CD4-positive, alpha-beta memory T cell (primary cell): Measurements from ENCODE around the gene F7. TPM values are rescaled to one million over a fixed set of nuclear protein-coding genes. Genes with fewer than 3 reads are reported as not detected.

Source experiments
- CTCF ChIA-PET: fragments of 350-600 bp; sonication (Branson Sonifier 250); formaldehyde crosslinking; loops from one replicate; lab custom pipeline; 2021; ENCODE audit warnings: inconsistent platforms; ENCODE audit not compliant: partially characterized antibody; lab: Charles Lee
- POLR2A ChIA-PET: fragments of 350-600 bp; sonication (Branson Sonifier 250); formaldehyde crosslinking; loops from one replicate; lab custom pipeline; 2021; ENCODE audit not compliant: partially characterized antibody; lab: Charles Lee
- DNase-seq, 5 donors: peaks; one replicate each; pipeline versions ENCODE4 v3.0.0 to v3.0.0-alpha.2; 2020 to 2022; ENCODE audit warnings: mixed read lengths in 1 of 5
- H3K27ac ChIP-seq: one replicate; pipeline ENCODE4 v1.7.0; 2013; ENCODE audit warnings: low read depth, low read length
- H3K27me3 ChIP-seq: 2 replicates; pipeline ENCODE4 v1.7.0; 2013; ENCODE audit warnings: mild to moderate bottlenecking, low read length, moderate library complexity; ENCODE audit not compliant: insufficient read depth
- H3K36me3 ChIP-seq: 2 replicates; pipeline ENCODE4 v1.7.0; 2013; ENCODE audit warnings: mild to moderate bottlenecking, low read length, moderate library complexity; ENCODE audit not compliant: insufficient read depth
- H3K4me1 ChIP-seq: 2 replicates; pipeline ENCODE4 v1.7.0; 2013; ENCODE audit warnings: mild to moderate bottlenecking, low read length, moderate library complexity; ENCODE audit not compliant: insufficient read depth
- H3K4me3 ChIP-seq, 2 donors: one replicate each; pipeline ENCODE4 v1.7.0; 2013; ENCODE audit warnings: low read length in 2 of 2, mild to moderate bottlenecking in 1 of 2
- H3K9me3 ChIP-seq, 2 donors: one replicate each; pipeline ENCODE4 v1.7.0; 2013; ENCODE audit warnings: low read length in 2 of 2, control low read depth in 1 of 2; ENCODE audit not compliant: control insufficient read depth in 1 of 2
- H3K27ac Mint-ChIP-seq, 7 donors: one replicate each; pipeline ENCODE4 v1.8.0; 2020 to 2021; ENCODE audit warnings: mixed read lengths in 7 of 7, mild to moderate bottlenecking in 6 of 7, inconsistent platforms in 3 of 7, moderate library complexity in 3 of 7
- H3K27me3 Mint-ChIP-seq, 2 donors: one replicate each; pipeline ENCODE4 v1.8.0; 2020 to 2021; ENCODE audit warnings: mixed read lengths in 2 of 2
- H3K36me3 Mint-ChIP-seq, 2 donors: one replicate each; pipeline ENCODE4 v1.8.0; 2020 to 2021; ENCODE audit warnings: mixed read lengths in 2 of 2, inconsistent platforms in 1 of 2, mild to moderate bottlenecking in 1 of 2
- H3K4me1 Mint-ChIP-seq, 4 donors: one replicate each; pipeline ENCODE4 v1.8.0; 2020 to 2021; ENCODE audit warnings: mixed read lengths in 4 of 4, mild to moderate bottlenecking in 1 of 4
- H3K4me3 Mint-ChIP-seq, 8 donors: one replicate each; pipeline ENCODE4 v1.8.0; 2020 to 2021; ENCODE audit warnings: mixed read lengths in 8 of 8, mild to moderate bottlenecking in 7 of 8, moderate library complexity in 6 of 8, inconsistent platforms in 3 of 8
- H3K9me3 Mint-ChIP-seq, 8 donors: one replicate each; pipeline ENCODE4 v1.8.0; 2020 to 2021; ENCODE audit warnings: mixed read lengths in 8 of 8, mild to moderate bottlenecking in 5 of 8, inconsistent platforms in 3 of 8, moderate library complexity in 1 of 8
- intact Hi-C: fragments of 100-400 bp; cut with micrococcal nuclease; formaldehyde crosslinking; loops from one replicate; pipeline ENCODE4 v1.15.1; 2023
- polyA plus RNA-seq, 2 donors: library from polyadenylated mRNA; unstranded; fragments of 300-500 nt; fragmentation: Illumina TruSeq; gene quantifications; one replicate each; pipeline ENCODE4 v1.2.3, GENCODE V29; 2021
- total RNA-seq, 2 experiments: library from RNA; stranded (reverse); gene quantifications; one replicate each; pipeline ENCODE4 v1.2.3, GENCODE V29; 2021

F7 gene
- total and polyA plus RNA-seq, 4 experiments from 2014 or later, result not detected

DNA sequence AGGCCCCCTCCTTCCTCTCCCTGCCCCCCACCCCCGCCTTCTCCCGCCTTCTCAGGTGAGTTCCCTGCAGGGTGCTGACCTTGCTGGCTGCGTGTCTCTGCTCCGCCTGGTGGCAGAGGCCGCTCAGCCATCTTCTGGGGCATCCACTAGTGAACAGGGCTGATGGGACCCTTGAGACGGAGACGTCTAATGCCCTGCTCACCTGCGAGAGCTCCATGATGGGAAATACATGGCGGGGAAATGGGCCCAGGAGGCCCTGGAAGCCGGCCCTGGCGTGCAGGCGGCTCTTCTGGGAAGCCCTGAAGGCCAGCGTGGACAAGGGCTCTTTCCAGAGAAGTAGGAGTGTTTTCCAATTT, 15.2 kb upstream of the F7 start:
- H3K27me3 ChIP-seq, result no peaks in the 10 kb centered on the region
- intact Hi-C loops, result no loop called here
- no peaks in the 10 kb centered on the region for H3K9me3 ChIP-seq
- Mint-ChIP-seq H3K27ac (no peak overlapping the region), H3K4me3 (no peak overlapping the region), H3K27me3 (no peaks in the 10 kb centered on the region), H3K4me1 (no peaks in the 10 kb centered on the region), H3K9me3 (no peaks in the 10 kb centered on the region), H3K36me3 (peaks cover 2 to 3% of the 10 kb centered on the region in 2 donors)
- POLR2A ChIA-PET, result no interaction called here
- H3K4me3 ChIP-seq, result no peak overlapping the region
- H3K27ac ChIP-seq, result no peak overlapping the region
- DNase-seq, result no peak
- no peaks in the 10 kb centered on the region for H3K36me3 ChIP-seq
- CTCF ChIA-PET, result no interaction called here
- no peaks in the 10 kb centered on the region for H3K4me1 ChIP-seq

DNA sequence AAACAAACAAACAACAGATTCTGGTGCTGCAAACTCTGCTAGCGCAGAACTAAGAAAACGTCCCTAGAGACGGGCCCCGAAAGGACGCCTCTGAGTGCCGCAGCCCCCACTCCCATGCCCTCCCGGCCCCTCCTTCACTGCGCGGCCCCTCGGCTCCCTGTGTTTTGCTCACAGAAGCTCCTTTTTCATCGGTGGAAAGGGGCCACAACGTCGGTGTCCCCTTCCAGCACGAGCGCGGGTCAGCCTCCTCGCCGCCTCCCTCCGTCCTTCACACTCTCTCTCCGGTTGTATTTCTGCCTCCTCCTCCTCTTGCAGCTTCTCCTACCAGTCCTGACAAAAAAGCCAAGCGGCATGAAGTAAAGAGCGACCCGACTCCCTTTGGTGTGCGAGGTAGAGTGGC, 14.8 kb upstream of the F7 start:
- Mint-ChIP-seq H3K27ac (no peak overlapping the region), H3K9me3 (no peaks in the 10 kb centered on the region), H3K4me1 (no peaks in the 10 kb centered on the region), H3K4me3 (no peak overlapping the region), H3K27me3 (no peaks in the 10 kb centered on the region), H3K36me3 (peaks cover 2 to 3% of the 10 kb centered on the region in 2 donors)
- Histone ChIP-seq H3K9me3 (no peaks in the 10 kb centered on the region), H3K27ac (no peak overlapping the region), H3K27me3 (no peaks in the 10 kb centered on the region), H3K36me3 (no peaks in the 10 kb centered on the region), H3K4me3 (no peak overlapping the region), H3K4me1 (no peaks in the 10 kb centered on the region)
- intact Hi-C loops, result no loop called here
- CTCF ChIA-PET, result no interaction called here
- POLR2A ChIA-PET, result no interaction called here
- DNase-seq, result no peak

DNA sequence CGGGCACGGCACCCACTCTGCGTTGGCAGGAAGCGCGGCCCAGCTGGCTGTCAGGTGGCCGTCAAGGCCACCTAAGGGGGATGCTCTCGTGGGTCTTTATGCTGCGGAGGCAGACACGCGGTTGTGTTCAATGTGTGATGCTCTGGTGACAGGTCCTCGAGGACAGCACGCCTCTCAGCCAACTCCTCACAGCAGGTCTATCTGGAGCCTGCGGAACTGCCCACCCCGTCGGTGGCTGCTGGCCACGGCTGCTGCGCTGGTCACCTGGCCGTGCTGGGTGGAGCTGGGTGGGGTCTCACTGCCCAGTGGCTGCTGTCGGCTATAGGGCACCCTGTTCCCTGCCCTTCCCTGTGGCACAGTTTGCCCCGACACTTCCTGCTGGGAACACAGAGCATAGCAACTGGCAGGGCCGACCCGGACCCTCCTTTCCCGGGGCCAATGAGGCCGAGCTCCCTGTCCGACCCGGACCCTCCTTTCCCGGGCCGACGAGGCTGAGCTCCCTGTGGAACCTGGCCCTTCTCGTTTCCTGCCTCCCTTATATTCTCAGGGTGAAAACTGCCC, 14.3 kb upstream of the F7 start:
- Histone ChIP-seq H3K27me3 (no peaks in the 10 kb centered on the region), H3K4me1 (no peaks in the 10 kb centered on the region), H3K36me3 (no peaks in the 10 kb centered on the region), H3K9me3 (no peaks in the 10 kb centered on the region), H3K27ac (no peak overlapping the region), H3K4me3 (no peak overlapping the region)
- POLR2A ChIA-PET, result no interaction called here
- Mint-ChIP-seq H3K27ac (no peak overlapping the region), H3K4me1 (no peaks in the 10 kb centered on the region), H3K36me3 (peaks cover 2 to 3% of the 10 kb centered on the region in 2 donors), H3K27me3 (no peaks in the 10 kb centered on the region), H3K4me3 (no peak overlapping the region), H3K9me3 (no peaks in the 10 kb centered on the region)
- intact Hi-C loops, result no loop called here
- DNase-seq, result no peak
- CTCF ChIA-PET, result no interaction called here

DNA sequence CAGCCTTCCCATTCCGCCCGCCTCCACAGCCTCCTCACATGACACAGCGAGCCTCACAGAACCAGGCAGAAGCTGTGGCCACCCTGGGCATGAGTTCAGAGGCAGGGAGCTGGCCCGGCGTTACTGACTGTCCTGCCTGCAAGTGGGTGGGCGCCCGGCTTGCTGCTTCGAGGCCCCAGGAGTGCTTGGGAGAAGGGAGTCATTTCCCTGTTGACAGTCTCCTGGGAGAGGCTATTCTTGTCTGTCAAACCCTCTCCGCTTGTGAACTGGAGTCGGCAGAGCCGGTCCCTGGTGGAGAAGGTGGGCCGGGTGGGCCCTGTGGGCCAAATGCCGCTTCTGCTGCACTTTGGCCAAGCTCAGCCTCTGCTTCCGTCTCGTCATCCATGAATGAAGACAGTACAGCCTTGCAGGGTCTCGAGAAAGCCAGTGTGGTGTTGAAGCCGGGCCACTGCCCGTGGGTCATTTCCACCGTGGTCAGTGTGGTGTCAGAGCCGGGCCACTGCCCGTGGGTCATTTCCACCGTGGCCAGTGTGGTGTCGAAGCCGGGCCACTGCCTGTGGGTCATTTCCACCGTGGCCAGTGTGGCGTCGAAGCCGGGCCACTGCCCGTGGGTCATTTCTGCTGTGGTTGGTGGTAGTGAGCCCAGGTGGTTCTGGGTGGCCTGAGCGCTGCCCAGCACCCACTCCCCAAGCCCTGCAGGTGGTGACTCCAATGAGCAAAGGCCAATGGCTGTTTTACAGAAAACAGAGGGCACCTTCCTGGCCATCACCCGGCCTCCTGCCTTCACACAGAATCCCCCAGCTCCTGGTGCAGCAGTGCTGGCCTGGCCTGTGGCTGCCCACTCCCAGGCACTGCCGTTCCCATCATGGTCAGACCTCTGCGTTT, 13.5 kb upstream of the F7 start:
- H3K4me3 Mint-ChIP-seq, result no peak overlapping the region
- CTCF ChIA-PET, result no interaction called here
- Histone ChIP-seq H3K4me1 (no peaks in the 10 kb centered on the region), H3K27ac (no peak overlapping the region), H3K9me3 (no peaks in the 10 kb centered on the region), H3K36me3 (no peaks in the 10 kb centered on the region), H3K4me3 (no peak overlapping the region), H3K27me3 (no peaks in the 10 kb centered on the region)
- no peaks in the 10 kb centered on the region for H3K27me3 Mint-ChIP-seq
- H3K9me3 Mint-ChIP-seq, result no peaks in the 10 kb centered on the region
- peaks cover 2 to 3% of the 10 kb centered on the region in 2 donors for H3K36me3 Mint-ChIP-seq
- intact Hi-C loops, result no loop called here
- H3K4me1 Mint-ChIP-seq, result no peaks in the 10 kb centered on the region
- no peak for DNase-seq
- POLR2A ChIA-PET, result no interaction called here
- no peak overlapping the region for H3K27ac Mint-ChIP-seq

DNA sequence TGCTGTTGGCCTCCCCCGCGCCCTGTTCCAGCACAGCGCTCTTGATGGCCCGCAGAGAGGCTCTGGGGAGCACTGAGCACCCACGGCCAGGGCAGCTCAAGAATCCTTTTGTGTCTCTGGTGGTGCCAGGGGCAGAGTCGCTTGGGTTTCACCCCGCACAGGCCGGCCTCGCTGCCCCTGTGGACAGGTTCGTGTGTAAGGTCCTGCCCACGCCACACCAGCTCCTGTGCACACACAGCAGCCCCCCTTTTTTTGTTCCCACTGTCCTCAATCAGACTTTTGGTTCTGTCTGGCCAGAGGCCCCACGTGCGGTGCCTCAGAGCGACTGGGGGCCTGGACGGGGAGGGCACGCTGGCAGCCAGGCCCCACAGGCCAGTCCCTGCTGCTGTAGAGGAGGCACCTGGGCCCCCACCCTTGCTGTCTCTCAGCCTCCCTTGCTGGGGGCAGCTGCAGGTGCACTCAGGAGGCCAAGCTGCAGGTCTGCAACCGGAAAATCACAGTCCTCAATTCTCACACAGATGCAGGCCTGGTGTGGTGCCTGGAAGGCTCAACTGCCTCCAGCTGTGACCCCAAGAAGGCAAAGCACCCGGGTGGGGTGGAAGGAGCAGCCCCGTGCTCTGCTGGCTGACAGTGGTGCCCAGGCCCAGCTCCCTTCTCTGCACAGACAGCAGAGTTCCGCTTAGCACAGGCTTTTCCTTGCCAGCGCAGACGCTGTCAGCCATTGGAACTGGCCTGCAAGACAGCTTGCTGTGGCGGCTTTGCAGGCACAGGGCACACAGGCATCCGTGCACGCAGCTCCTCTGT, 12.6 kb upstream of the F7 start:
- POLR2A ChIA-PET, result no interaction called here
- DNase-seq, result no peak
- H3K27ac Mint-ChIP-seq, result no peak overlapping the region

DNA sequence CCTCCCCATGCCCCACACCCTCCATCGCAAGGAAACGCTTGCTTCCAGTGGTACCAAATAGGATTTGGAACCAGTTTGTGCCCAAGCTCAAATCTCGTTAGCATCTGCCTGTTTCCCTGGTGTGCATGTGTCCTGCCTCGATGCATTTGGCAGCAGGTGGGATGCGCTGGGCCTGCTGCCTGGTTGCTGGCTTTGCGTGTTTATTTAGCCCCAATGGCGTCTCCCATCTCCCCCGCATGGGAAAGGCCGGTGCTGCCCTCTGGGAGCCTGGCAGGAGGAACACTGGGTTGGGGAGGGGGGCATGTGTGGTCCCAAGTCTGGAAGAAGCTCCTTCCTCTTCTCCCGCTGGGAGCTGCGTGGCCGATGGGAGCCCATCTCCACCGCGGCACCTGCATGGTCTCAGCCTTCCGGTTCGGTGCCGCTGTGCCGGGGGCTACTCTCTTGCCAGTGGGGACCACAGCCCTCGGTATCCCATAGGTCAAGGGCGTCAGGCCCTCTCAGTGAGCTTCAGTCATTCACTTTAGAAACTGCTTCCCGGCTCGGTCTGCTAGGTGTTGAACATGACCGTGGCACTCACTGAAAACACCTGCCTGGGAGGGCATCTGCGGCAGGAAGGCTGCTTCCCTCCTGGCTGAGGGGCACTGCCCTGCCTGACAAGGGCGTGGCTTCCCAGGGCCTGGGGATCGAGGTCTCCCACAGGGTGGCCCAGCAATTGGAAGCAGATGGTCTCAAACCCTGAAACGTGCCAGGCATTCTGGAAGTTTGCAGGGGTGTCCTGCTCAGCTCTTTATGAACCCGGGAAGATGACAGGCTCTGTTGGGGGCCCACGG, 11.8 kb upstream of the F7 start:
- intact Hi-C loops, result no loop called here
- Mint-ChIP-seq H3K4me1 (no peaks in the 10 kb centered on the region), H3K27me3 (no peaks in the 10 kb centered on the region), H3K4me3 (no peak overlapping the region), H3K9me3 (no peaks in the 10 kb centered on the region), H3K36me3 (peaks cover 1 to 2% of the 10 kb centered on the region in 2 donors), H3K27ac (no peak overlapping the region)
- ChIA-PET POLR2A (no interaction called here), CTCF (no interaction called here)
- H3K4me1 ChIP-seq, result no peaks in the 10 kb centered on the region
- no peak overlapping the region for H3K4me3 ChIP-seq
- DNase-seq, result no peak
- no peak overlapping the region for H3K27ac ChIP-seq
- no peaks in the 10 kb centered on the region for H3K27me3 ChIP-seq
- H3K36me3 ChIP-seq, result no peaks in the 10 kb centered on the region
- no peaks in the 10 kb centered on the region for H3K9me3 ChIP-seq

More for the DNA sequence above, 12.6 kb upstream of the F7 start:
- no peak overlapping the region for H3K4me3 ChIP-seq
- no peak overlapping the region for H3K27ac ChIP-seq
- no peaks in the 10 kb centered on the region for H3K4me1 ChIP-seq
- peaks cover 2 to 3% of the 10 kb centered on the region in 2 donors for H3K36me3 Mint-ChIP-seq
- H3K4me3 Mint-ChIP-seq, result no peak overlapping the region
- H3K9me3 Mint-ChIP-seq, result no peaks in the 10 kb centered on the region
- CTCF ChIA-PET, result no interaction called here
- no peaks in the 10 kb centered on the region for H3K4me1 Mint-ChIP-seq
- H3K27me3 Mint-ChIP-seq, result no peaks in the 10 kb centered on the region
- H3K9me3 ChIP-seq, result no peaks in the 10 kb centered on the region
- H3K36me3 ChIP-seq, result no peaks in the 10 kb centered on the region
- H3K27me3 ChIP-seq, result no peaks in the 10 kb centered on the region
- intact Hi-C loops, result no loop called here

DNA sequence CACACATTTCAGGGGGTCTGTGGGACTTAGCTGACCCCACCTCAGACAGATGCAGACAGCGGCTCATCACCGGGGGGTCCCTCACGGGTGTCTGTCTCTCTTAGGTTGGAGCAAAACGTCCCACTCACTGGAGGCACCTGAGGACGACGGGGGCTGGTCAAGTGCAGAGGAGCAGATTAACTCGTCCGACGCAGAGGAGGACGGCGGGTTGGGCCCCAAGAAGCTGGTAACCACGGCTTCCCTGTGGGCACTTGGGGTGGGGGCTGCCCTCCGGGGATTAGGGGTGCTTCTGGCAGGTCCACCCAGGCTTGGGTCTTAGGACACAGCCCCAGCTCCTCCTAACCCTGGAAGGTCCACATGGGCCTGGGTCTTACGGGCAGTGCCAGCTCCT, 11.2 kb upstream of the F7 start:
- no peak overlapping the region for H3K4me3 ChIP-seq
- no peaks in the 10 kb centered on the region for H3K36me3 ChIP-seq
- DNase-seq, result no peak
- no peak overlapping the region for H3K27ac ChIP-seq
- intact Hi-C loops, result no loop called here
- no peaks in the 10 kb centered on the region for H3K4me1 ChIP-seq
- Mint-ChIP-seq H3K9me3 (no peaks in the 10 kb centered on the region), H3K27me3 (no peaks in the 10 kb centered on the region), H3K27ac (no peak overlapping the region), H3K36me3 (peaks cover 0 to 2% of the 10 kb centered on the region in 2 donors), H3K4me3 (no peak overlapping the region), H3K4me1 (no peaks in the 10 kb centered on the region)
- no peaks in the 10 kb centered on the region for H3K27me3 ChIP-seq
- ChIA-PET CTCF (no interaction called here), POLR2A (no interaction called here)
- no peaks in the 10 kb centered on the region for H3K9me3 ChIP-seq
